PC-3 (cell line): ENCODE data around the gene PHF8. TPM values are rescaled to one million over a fixed set of nuclear protein-coding genes. Genes with fewer than 3 reads are reported as not detected.
A peak's percentile ranks its signal among the peaks of the same experiment; 100 is the strongest.

ENCODE experiments used
- ATAC-seq: fragments of 200-7000 bp; cut with Tn5 transposase; 2 replicates; pipeline ENCODE4 v1.9.1; 2020; ENCODE audit warnings: mild to moderate bottlenecking, moderate library complexity
- Bru-seq: library from RNA; stranded (reverse); fragments of 400-500 nt; gene quantifications from one replicate; lab custom pipeline; 2021; lab: Mats Ljungman, UMichigan
- BruChase-seq, 2 experiments: library from RNA; stranded (reverse); fragments of 400-500 nt; gene quantifications; one replicate each; lab custom pipeline; 2021; lab: Mats Ljungman, UMichigan
- BruUV-seq: library from RNA; stranded (reverse); fragments of 400-500 nt; replicated peaks from 2 replicates; lab custom pipeline; 2021; lab: Mats Ljungman, UMichigan
- CTCF ChIA-PET: fragments of 300-600 bp; sonication (Branson Sonifier 250); formaldehyde crosslinking; loops from one replicate; lab custom pipeline; 2022; ENCODE audit warnings: antibody characterized with exemption; lab: Charles Lee
- POLR2A ChIA-PET: fragments of 300-600 bp; sonication (Branson Sonifier 250); formaldehyde crosslinking; loops from one replicate; lab custom pipeline; 2022; ENCODE audit warnings: antibody characterized with exemption; ENCODE audit not compliant: unreplicated experiment; lab: Charles Lee
- DNase-seq: peaks from one replicate; pipeline ENCODE4 v3.0.0-alpha.2; 2015
- H2AFZ ChIP-seq: fragments of 300-600 bp; sonication (generic); 2 replicates; pipeline ENCODE4 v1.6.0; 2016; ENCODE audit warnings: antibody characterized with exemption, low read length
- H3F3A ChIP-seq: fragments of 300-600 bp; sonication (generic); one replicate; pipeline ENCODE4 v1.6.0; 2017; ENCODE audit warnings: antibody characterized with exemption, low read length, control low read depth, mild to moderate bottlenecking; ENCODE audit not compliant: unreplicated experiment
- H3K27ac ChIP-seq: fragments of 300-600 bp; sonication (generic); 2 replicates; pipeline ENCODE4 v1.5.1; 2016; ENCODE audit warnings: mild to moderate bottlenecking, low read length
- H3K27me3 ChIP-seq: fragments of 300-600 bp; sonication (generic); 2 replicates; pipeline ENCODE4 v1.6.1; 2016; ENCODE audit warnings: low read length, mixed read lengths
- H3K36me3 ChIP-seq: fragments of 300-600 bp; sonication (generic); 2 replicates; pipeline ENCODE4 v1.6.1; 2016; ENCODE audit warnings: low read depth, mixed run types, low read length, mixed read lengths
- H3K4me1 ChIP-seq: fragments of 300-600 bp; sonication (generic); 2 replicates; pipeline ENCODE4 v1.5.1; 2016; ENCODE audit warnings: low read length; ENCODE audit not compliant: insufficient read depth
- H3K4me2 ChIP-seq: fragments of 300-600 bp; sonication (generic); 2 replicates; pipeline ENCODE4 v1.6.0; 2016; ENCODE audit warnings: low read length
- H3K4me3 ChIP-seq: fragments of 300-600 bp; sonication (generic); 2 replicates; pipeline ENCODE4 v1.5.1; 2016; ENCODE audit warnings: mild to moderate bottlenecking, low read length, mixed read lengths
- H3K79me2 ChIP-seq: fragments of 300-600 bp; sonication (generic); 2 replicates; pipeline ENCODE4 v1.6.1; 2017; ENCODE audit warnings: low read length, mixed read lengths
- H3K9ac ChIP-seq: fragments of 300-600 bp; sonication (generic); 2 replicates; pipeline ENCODE4 v1.6.0; 2016; ENCODE audit warnings: mild to moderate bottlenecking, low read length
- H3K9me2 ChIP-seq: fragments of 300-600 bp; sonication (generic); replicated peaks from 2 replicates; pipeline ENCODE4 v1.6.1; 2016; ENCODE audit warnings: mixed run types, low read length, mixed read lengths
- H3K9me3 ChIP-seq: fragments of 300-600 bp; sonication (generic); 2 replicates; pipeline ENCODE4 v1.6.1; 2016; ENCODE audit warnings: low read length, mixed read lengths
- H4K20me1 ChIP-seq: fragments of 300-600 bp; sonication (generic); 2 replicates; pipeline ENCODE4 v1.6.1; 2016; ENCODE audit warnings: low read length, mixed read lengths
- EZH2 ChIP-seq: fragments of 300-600 bp; sonication (generic); IDR thresholded peaks from one replicate; pipeline ENCODE4 v1.6.1; 2017; ENCODE audit warnings: antibody characterized with exemption, mild to moderate bottlenecking, low read length; ENCODE audit not compliant: unreplicated experiment
- EZH2phosphoT487 ChIP-seq: fragments of 300-600 bp; sonication (generic); IDR thresholded peaks from 2 replicates; pipeline ENCODE4 v1.6.1; 2018; ENCODE audit warnings: mild to moderate bottlenecking, antibody characterized with exemption, low read length, borderline replicate concordance
- intact Hi-C: fragments of 100-400 bp; cut with micrococcal nuclease; formaldehyde crosslinking; loops from 2 replicates; pipeline ENCODE4 v1.9.0; 2023
- long read RNA-seq: library from polyadenylated mRNA; unstranded; transcript quantifications from one replicate; pipeline ENCODE4 v2.0.0, GENCODE V29; 2021; ENCODE audit not compliant: unreplicated experiment
- total RNA-seq: library from RNA; depleted of rRNA; stranded (reverse); fragments of >200 nt; gene quantifications from 2 replicates; pipeline ENCODE4 v1.2.3, GENCODE V29; 2014; rRNA removed
- TF ChIP-seq, protein P1 (sequence below): fragments of 300-600 bp; sonication (generic); conservative IDR thresholded peaks from 2 replicates; pipeline ENCODE4 v1.5.1; 2017; ENCODE audit warnings: antibody characterized with exemption, low read depth, mild to moderate bottlenecking, low read length

PHF8 gene
- 19.4 and 33.7 TPM in 2 replicates for total RNA-seq
- percentile 68 among the genes with signal in this experiment for Bru-seq, nascent RNA
- BruChase-seq, experiment 1, labeled RNA remaining after a 6-hour chase, result percentile 80 among the genes with signal in this experiment
- BruChase-seq, experiment 2, labeled RNA remaining after a 2-hour chase, result percentile 74 among the genes with signal in this experiment
- long read RNA-seq, partial matches to known transcripts, result 3 of 17 reads
- long read RNA-seq, other reads (novel, unspliced or antisense), result 14 of 17 reads

DNA sequence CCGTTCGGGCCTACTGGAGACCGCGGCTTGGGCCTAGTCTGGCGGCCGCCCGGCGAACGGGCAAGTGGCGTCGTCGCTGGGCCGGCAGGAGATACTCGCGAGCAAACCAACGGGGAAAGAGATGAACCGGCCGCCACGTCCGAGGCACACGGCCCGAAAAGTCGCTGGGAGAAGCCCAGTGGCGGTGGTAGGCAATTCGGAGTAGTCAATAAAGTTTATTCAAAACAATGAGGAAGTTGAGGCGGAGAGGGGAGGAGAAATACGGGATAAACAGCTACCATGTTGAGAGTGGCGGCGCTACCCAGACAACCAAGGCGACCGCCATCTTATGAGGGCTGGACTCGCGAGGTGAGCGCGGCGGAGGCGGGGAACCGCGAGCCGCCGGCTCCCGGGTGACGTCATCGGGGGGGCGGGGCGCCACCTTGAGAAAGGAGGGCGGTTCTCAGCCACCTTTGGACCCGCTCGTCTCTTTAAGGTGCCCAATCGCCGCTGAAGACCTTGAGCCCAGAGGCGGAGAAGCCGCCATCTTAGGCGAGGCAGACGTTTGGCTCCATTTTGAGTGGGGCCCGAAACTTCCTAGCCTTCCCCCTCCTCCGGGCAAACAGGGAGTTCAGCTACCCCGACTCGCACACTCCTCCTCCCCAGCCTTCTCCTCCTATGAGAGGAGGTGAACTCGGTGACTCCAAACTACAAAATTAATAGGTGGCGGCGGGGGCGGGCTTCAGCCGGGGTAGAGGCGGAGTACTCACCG is at the start of gene PHF8:
Gene PHF8, minus strand, starts transcription at position 348 of the 751 bp plus-strand sequence. CDS start 1,745 bp downstream, outside the sequence.
- H3F3A ChIP-seq, result no peaks in the 10 kb centered on the region
- peak within 1 kb of the TSS; percentile 83 for H3K4me3 ChIP-seq
- intact Hi-C loops, result loop anchor here (5.0 to 10.0 kb wide), 2 partner anchors 362 to 960 kb away; partner anchors contain the start of gene APEX2
- H3K9me3 ChIP-seq, result no peaks in the 10 kb centered on the region
- no peaks in the 10 kb centered on the region for H4K20me1 ChIP-seq
- peak within 1 kb of the TSS; percentile 87 for H3K4me2 ChIP-seq
- ATAC-seq, result peak; percentile 78
- H3K36me3 ChIP-seq, result peaks cover 11% of the 10 kb centered on the region
- no peak for TF ChIP-seq EZH2
- TF ChIP-seq EZH2phosphoT487, result no peak
- TF ChIP-seq, protein P1, sequence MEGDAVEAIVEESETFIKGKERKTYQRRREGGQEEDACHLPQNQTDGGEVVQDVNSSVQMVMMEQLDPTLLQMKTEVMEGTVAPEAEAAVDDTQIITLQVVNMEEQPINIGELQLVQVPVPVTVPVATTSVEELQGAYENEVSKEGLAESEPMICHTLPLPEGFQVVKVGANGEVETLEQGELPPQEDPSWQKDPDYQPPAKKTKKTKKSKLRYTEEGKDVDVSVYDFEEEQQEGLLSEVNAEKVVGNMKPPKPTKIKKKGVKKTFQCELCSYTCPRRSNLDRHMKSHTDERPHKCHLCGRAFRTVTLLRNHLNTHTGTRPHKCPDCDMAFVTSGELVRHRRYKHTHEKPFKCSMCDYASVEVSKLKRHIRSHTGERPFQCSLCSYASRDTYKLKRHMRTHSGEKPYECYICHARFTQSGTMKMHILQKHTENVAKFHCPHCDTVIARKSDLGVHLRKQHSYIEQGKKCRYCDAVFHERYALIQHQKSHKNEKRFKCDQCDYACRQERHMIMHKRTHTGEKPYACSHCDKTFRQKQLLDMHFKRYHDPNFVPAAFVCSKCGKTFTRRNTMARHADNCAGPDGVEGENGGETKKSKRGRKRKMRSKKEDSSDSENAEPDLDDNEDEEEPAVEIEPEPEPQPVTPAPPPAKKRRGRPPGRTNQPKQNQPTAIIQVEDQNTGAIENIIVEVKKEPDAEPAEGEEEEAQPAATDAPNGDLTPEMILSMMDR, result no peak
- H3K9ac ChIP-seq, result peak within 1 kb of the TSS; percentile 97
- peak within 1 kb of the TSS; percentile 94 for H3K27ac ChIP-seq
- peaks cover 32% of the 10 kb centered on the region for H3K79me2 ChIP-seq
- BruUV-seq, result no TSS peak
- peak; percentile 96 for DNase-seq
- H2AFZ ChIP-seq, result peak within 1 kb of the TSS; percentile 96
- peaks cover 24% of the 10 kb centered on the region for H3K4me1 ChIP-seq
- ChIA-PET POLR2A (interaction anchor here (0.6 to 1.0 kb wide), 4 partner anchors 137 to 358 kb away, joined by 3 to 6 read pairs (median 6); no protein-coding TSS in a partner anchor), CTCF (interaction anchor here (0.5 kb wide), 1 partner anchor 396 kb away, joined by 3 read pairs; the partner anchor contains the start of gene TSR2)
- H3K9me2 ChIP-seq, result no peaks in the 10 kb centered on the region
- no peaks in the 10 kb centered on the region for H3K27me3 ChIP-seq

DNA sequence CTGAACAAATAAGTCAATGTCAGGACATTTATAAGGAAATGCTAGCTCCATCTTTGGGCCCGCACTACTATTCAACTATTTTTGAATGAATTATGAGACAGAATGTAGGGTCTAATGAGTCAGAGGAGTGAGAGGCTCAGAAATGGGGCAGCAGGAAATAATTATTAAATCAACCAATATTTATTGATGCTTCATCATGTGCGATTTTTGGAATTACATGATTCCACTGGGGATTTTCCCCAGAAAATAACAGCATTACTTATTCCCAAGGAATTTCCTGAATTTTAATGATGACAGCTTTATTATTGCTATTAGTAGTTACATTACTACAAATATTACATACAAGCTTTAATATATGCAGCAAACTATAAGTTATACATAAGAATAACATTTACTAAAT is 49.3 kb upstream of the PHF8 start:
- no peaks in the 10 kb centered on the region for H3K4me1 ChIP-seq
- no peaks in the 10 kb centered on the region for H3K27me3 ChIP-seq
- H3K36me3 ChIP-seq, result no peaks in the 10 kb centered on the region
- no peak overlapping the region for H3K4me3 ChIP-seq
- H3K79me2 ChIP-seq, result no peaks in the 10 kb centered on the region
- ChIA-PET CTCF (no interaction called here), POLR2A (no interaction called here)
- no peak overlapping the region for H3K4me2 ChIP-seq
- H3K9ac ChIP-seq, result no peak overlapping the region
- intact Hi-C loops, result no loop called here
- DNase-seq (no peak), ATAC-seq (peak; percentile 20)
- no peak for TF ChIP-seq EZH2phosphoT487
- no peak for TF ChIP-seq EZH2
- TF ChIP-seq, protein P1, result no peak
- H3K9me3 ChIP-seq, result no peaks in the 10 kb centered on the region
- H3K9me2 ChIP-seq, result no peaks in the 10 kb centered on the region
- no peaks in the 10 kb centered on the region for H4K20me1 ChIP-seq
- no peaks in the 10 kb centered on the region for H3F3A ChIP-seq
- BruUV-seq, result no TSS peak
- no peak overlapping the region for H3K27ac ChIP-seq
- H2AFZ ChIP-seq, result no peak overlapping the region
